Measurements from ENCODE around the gene TCF7L1. TPM values are rescaled to one million over a fixed set of nuclear protein-coding genes. Genes with fewer than 3 reads are reported as not detected.

The TCF7L1 gene
- total RNA-seq, 1 experiment from 2014 or later = 0.17 TPM

- DNase-seq (ENCODE audit: low spot score) = no peak
Observed at GRCh38 chr2:85254540-85255300, 121.5 kb downstream of the TCF7L1 start.

DNA sequence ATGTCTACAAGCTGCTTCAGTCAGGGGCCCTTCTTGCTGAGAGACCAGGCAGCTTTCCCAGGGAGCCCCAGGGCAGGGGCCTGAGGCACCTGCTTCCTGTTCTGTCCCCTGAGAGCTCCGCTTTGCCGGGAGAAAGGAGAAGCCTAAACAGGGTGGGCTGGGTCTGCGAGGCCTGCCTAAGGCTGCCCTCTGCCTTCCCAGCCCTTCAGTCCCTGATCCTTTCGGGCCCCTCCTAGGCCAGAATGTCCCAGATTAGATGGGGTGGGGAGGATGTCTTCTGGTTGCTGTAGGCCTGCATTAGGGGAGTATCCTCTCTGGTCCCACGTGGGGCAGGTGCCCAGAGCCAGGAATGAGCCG lies 122.2 kb downstream of the TCF7L1 start:
- DNase-seq (ENCODE audit: low spot score) = no peak

DNA sequence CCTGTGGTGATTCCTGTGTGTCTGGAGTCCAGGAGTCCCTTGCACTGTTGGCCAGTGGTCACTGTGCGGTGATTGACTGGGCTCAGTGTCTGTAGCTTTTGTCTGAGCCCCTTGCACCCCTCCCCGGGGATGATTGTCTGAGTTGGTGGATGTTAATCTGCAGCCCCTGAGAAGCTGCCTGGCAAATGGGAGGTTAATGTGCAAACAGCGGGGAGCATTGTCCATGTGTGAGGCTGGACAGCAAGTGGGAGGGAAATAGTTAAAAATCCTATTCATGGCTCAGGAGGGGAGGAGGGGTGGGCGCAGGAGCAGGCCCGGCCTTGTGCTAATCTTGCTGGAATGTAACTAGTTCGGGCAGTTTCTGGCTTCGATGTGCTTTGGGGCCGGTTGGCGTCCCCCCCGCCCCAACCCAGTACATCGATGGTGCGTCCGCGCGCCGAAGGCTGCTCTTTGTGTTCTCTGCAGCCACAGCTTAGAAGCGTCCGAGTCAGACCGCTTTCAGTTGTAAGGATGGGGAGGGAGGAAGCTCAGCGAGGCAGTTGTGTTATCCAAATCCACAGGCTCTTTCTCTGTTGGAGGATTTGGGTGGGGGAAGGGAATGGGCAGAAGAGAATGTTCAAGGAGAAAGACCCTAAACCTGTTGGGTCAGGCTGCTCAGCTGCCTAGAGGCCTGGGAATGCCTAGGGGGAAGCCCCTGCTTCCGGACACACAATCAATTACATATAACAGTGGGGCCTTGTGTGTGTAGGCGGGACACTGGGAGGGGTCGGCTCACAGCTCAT lies 122.8 kb downstream of the TCF7L1 start:
- DNase-seq (ENCODE audit: low spot score) = no peak

- no peak for DNase-seq (ENCODE audit: low spot score)
Observed at GRCh38 chr2:85257359-85257969, 124.3 kb downstream of the TCF7L1 start.

GRCh38 chr2:85257970-85258605 lies 124.9 kb downstream of the TCF7L1 start:
- no peak for DNase-seq (ENCODE audit: low spot score)

GRCh38 chr2:85259101-85259590 lies 126.0 kb downstream of the TCF7L1 start:
- peak; percentile 32 for DNase-seq (ENCODE audit: low spot score)

DNA sequence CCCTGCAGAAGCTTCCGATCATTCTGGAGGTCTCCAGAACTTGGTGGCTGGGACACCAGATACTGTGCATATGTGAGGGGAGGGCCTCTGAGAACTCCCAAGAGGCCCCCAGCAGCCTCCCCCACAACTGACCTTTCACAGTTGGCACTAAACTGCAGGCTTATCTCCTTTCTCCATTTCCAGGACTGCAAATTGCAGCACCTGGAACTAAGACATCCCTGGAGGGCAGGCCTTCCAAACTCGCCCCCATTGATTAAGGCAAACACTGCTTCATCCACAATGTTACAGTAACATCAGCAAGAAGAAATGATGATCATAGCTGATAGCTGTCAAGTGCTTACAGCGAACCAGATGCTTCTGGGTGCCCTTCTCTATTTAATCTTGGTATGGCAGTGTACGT lies 126.7 kb downstream of the TCF7L1 start:
- no peak for DNase-seq (ENCODE audit: low spot score)

DNA sequence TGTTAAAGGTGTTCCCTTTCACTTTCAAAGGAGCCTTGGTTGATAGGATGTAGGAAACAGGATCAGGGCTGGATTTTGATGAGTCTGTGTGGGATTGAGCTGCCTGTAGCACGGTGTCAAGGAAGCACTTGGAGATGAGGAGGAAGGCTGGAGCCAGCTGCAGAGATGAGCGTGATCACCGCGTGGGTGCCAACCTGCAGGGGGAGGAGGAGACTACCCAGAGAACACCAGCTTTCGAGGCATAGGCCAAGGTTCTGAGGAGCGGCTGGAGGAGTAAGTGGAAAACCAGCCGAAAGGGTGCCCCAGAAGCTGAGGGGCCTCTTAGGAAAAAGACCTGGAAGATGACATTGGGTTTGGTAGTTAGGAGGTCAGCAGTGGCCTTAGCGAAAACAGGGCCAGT lies 130.4 kb downstream of the TCF7L1 start:
- DNase-seq (ENCODE audit: low spot score) = no peak

- DNase-seq (ENCODE audit: low spot score) = no peak
Observed at GRCh38 chr2:85264471-85264870, 131.3 kb downstream of the TCF7L1 start.

- no peak for DNase-seq (ENCODE audit: low spot score)
Observed at GRCh38 chr2:85265304-85265703, 132.1 kb downstream of the TCF7L1 start.

DNA sequence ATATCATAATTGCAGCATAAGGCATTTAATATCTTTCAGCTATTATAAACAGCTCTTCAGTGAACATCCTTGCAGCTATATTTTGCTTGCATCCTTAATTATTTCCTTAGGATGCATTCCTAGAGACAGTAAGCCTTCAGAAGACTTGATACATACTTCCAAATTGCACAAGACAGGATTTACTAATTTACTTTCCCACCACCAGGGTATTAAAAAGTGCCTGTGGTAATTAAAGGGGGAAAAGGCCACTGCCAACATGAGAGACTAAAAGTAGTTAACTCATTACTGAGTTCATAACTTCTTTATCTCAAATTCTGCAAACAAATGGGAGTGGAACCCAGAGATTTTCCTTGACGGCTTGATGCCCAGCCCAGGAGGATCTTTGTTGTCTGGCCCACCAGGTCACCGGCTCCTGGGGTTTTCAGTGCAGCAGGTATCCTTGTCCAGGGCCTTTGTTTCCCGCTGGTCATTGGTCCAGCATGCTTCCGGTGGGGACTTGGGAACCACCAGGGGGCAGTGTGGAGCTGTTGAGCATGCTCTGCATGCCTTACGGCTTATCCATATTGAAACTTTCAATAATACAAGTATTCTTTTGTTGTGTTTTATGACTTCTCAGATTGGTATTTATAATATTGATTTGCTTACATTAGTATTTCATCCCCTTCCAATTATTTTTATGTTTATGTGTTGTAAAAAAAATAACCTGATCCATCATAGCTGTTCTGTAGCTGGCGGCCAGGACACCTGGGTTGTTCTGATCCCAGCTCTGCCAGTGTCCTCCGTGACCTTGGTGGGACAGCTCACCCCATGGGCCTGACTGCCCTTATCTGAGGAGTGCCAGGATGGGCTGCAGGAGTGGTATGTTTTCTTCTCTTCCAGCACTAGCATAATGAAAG lies 133.2 kb downstream of the TCF7L1 start:
- DNase-seq (ENCODE audit: low spot score) = peak; percentile 32

DNA sequence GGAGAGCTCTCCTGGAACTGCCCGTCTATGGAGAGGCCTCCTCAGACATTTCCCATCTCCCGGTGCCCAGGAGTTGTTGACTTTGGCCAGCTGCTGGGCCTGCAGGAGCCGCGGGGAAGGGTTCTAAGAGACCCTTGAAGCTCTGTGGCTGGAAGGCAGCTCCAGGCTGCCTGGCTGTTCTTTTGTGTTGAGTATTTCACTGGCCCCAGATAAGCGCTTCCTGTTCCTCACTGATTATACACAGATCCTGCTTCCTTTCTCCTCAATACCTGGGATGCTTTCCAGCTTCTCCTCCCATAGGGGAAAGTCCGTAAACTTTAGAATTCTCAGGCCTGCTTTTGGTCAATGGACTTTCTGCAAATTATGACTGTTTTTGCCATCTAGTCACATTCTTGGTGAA lies 136.8 kb downstream of the TCF7L1 start:
- no peak for DNase-seq (ENCODE audit: low spot score)

- DNase-seq (ENCODE audit: low spot score) = no peak
Observed at GRCh38 chr2:85272357-85272756, 139.2 kb downstream of the TCF7L1 start.

- peak; percentile 78 for DNase-seq (ENCODE audit: low spot score)
Observed at GRCh38 chr2:85273738-85274731, 140.8 kb downstream of the TCF7L1 start.

DNA sequence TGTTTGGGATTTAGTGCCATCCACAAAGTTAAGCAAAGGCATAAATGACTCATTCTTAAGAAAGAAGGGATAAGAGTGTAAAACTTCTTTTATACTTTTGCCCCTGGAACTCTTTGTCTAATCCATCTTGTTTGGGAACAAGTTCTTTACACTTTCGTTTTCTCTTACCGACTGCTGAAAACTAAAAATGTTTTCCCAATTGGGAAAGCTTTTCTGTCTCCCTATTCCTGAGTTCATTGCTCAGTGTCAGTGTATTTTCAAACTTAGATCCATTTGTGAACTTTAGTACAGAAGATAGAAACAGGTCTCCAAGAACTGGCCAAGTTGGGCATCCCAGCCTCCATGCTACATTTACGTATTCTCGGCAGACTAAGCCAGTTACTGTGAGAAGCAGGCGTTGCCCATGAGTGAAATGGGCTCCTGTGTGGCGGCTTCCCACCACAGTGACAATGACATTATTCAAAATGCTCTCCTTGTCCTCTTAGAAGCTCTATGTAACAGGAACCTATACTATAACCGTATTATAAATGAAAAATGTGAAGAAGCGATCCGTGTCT lies 142.9 kb downstream of the TCF7L1 start:
- no peak for DNase-seq (ENCODE audit: low spot score)

- DNase-seq (ENCODE audit: low spot score) = no peak
Observed at GRCh38 chr2:85276571-85277118, 143.5 kb downstream of the TCF7L1 start.

- DNase-seq (ENCODE audit: low spot score) = no peak
Observed at GRCh38 chr2:85277416-85278158, 144.4 kb downstream of the TCF7L1 start.

- no peak for DNase-seq (ENCODE audit: low spot score)
Observed at GRCh38 chr2:85278361-85278760, 145.2 kb downstream of the TCF7L1 start.

- DNase-seq (ENCODE audit: low spot score) = no peak
Observed at GRCh38 chr2:85281553-85281952, 148.4 kb downstream of the TCF7L1 start.

All from H4 (cell line).